ENCODE measurements around the gene PEA15. TPM values are rescaled to one million over a fixed set of nuclear protein-coding genes. Genes with fewer than 3 reads are reported as not detected.
A peak's percentile ranks its signal among the peaks of the same experiment; 100 is the strongest.

PEA15 gene, protein sequence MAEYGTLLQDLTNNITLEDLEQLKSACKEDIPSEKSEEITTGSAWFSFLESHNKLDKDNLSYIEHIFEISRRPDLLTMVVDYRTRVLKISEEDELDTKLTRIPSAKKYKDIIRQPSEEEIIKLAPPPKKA
- total RNA-seq = 84.7 and 108 TPM in 2 replicates
- polyA plus RNA-seq = 816 and 871 TPM in 2 replicates
- polyA plus RNA-seq (2012) = 391 and 460 TPM in 2 replicates
- polyA minus RNA-seq (ENCODE audit: low replicate concordance) = 325 and 390 TPM in 2 replicates

DNA sequence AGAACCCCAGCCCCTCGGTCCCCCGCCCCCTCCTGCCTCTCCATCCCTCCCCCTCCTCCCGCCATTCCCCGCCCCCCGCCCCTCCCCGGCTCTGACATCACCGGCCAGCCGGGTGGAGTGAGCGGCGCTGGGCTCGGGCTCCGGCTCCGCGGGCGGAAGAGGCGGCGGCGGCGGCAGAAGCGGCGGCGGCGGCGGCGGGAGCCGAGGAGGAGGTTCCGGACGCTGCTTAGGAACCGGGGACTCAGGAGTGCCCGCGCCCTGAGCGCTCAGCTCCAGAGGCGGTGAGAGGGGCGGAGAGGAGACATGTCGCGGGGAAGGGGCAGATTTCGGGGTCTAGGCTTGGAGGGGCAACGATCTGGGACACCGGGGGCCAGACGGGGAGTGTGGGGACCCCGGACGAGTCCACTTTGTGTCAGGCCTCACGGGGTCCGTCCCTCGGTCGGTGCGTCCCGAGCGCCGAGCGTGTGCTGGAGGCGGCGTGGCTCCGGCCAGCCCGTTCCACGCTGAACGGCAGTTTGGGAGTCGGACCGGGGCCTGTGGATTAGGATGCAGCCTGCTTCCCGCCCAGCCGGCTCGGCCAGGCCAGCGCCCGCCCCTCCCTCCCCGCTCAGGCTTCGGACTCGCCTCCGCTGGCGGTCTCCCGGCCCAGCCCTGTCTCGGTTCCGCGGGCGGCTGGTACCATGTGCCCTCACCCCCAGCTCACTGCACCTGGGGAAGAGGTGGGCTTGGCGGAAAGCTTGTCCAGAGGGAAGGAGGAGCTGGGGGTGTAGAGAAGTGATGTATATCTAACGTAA lies at the start of gene PEA15:
Gene PEA15 (plus strand): TSS at position 143 of the 794 bp plus-strand sequence. CDS start 6,161 bp downstream, outside the sequence.
- H3K4me2 ChIP-seq (ENCODE audit: extremely low read depth, insufficient read depth, low read length) = peak within 1 kb of the TSS; percentile 97
- peak; percentile 56 to 57 for DNase-seq (ENCODE audit: low read depth in 2 of 2)
- peaks cover 49% of the 10 kb centered on the region for H3K79me2 ChIP-seq (ENCODE audit: control insufficient read depth, insufficient read depth, low read length)
- no peaks in the 10 kb centered on the region for H3K9me3 ChIP-seq (ENCODE audit: control insufficient read depth, insufficient read depth, low read depth, low read length)
- no peak for TF ChIP-seq EZH2 (IDR thresholded peaks at IDR 0.05; ENCODE audit: low read length, missing control alignments)
- TF ChIP-seq, protein P1, sequence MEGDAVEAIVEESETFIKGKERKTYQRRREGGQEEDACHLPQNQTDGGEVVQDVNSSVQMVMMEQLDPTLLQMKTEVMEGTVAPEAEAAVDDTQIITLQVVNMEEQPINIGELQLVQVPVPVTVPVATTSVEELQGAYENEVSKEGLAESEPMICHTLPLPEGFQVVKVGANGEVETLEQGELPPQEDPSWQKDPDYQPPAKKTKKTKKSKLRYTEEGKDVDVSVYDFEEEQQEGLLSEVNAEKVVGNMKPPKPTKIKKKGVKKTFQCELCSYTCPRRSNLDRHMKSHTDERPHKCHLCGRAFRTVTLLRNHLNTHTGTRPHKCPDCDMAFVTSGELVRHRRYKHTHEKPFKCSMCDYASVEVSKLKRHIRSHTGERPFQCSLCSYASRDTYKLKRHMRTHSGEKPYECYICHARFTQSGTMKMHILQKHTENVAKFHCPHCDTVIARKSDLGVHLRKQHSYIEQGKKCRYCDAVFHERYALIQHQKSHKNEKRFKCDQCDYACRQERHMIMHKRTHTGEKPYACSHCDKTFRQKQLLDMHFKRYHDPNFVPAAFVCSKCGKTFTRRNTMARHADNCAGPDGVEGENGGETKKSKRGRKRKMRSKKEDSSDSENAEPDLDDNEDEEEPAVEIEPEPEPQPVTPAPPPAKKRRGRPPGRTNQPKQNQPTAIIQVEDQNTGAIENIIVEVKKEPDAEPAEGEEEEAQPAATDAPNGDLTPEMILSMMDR (conservative IDR thresholded peaks at IDR 0.05 in 1 of 2, IDR thresholded peaks at IDR 0.05 in 1 of 2; ENCODE audit: low read depth in 1 of 2, low read length in 2 of 2) = no peak
- H2AFZ ChIP-seq (ENCODE audit: low read length) = peak within 1 kb of the TSS; percentile 65
- peaks cover 19% of the 10 kb centered on the region for H3K36me3 ChIP-seq (ENCODE audit: control insufficient read depth, insufficient read depth, low read length)
- peaks cover 4% of the 10 kb centered on the region for H4K20me1 ChIP-seq (ENCODE audit: control insufficient read depth, extremely low read depth, insufficient read depth, low read length)
- peak within 1 kb of the TSS; percentile 96 for H3K9ac ChIP-seq (ENCODE audit: insufficient read depth, low read length)
- no peaks in the 10 kb centered on the region for H3K27me3 ChIP-seq (ENCODE audit: control insufficient read depth, insufficient read depth, low read length)
- peak within 1 kb of the TSS; percentile 97 for H3K27ac ChIP-seq (ENCODE audit: insufficient read depth, low read length)
- peak within 1 kb of the TSS; percentile 59 to 98 (median 97) for H3K4me3 ChIP-seq (replicated peaks in 1 of 4; ENCODE audit: control extremely low read depth in 1 of 4, insufficient read depth in 1 of 4, low read depth in 3 of 4, low read length in 4 of 4)
- peaks cover 35% of the 10 kb centered on the region for H3K4me1 ChIP-seq (ENCODE audit: control insufficient read depth, extremely low read depth, insufficient read depth, low read length)

DNA sequence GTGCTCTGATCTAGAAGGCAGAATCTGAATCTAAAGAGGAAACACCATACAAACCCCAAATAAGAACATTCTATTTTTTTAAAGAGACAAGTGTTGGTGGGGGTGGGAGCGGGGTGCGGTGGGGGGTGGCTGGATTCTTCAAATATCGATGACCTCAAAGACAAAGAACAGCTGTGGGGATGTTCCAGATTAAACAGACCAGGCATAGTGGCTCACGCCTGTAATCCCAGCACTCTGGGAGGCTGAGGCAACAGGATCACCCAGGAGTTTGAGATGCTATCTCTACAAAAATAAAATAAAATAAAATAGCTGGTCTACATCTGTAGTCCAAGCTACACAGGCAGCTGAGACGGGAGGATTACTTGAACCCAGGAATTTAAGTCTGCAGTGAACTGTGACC lies 48.8 kb upstream of the PEA15 start:
- H3K4me1 ChIP-seq (ENCODE audit: control insufficient read depth, extremely low read depth, insufficient read depth, low read length) = no peaks in the 10 kb centered on the region
- no peak for DNase-seq (ENCODE audit: low read depth in 2 of 2)
- no peaks in the 10 kb centered on the region for H4K20me1 ChIP-seq (ENCODE audit: control insufficient read depth, extremely low read depth, insufficient read depth, low read length)
- TF ChIP-seq, protein P1 (conservative IDR thresholded peaks at IDR 0.05 in 1 of 2, IDR thresholded peaks at IDR 0.05 in 1 of 2; ENCODE audit: low read depth in 1 of 2, low read length in 2 of 2) = no peak
- no peak for TF ChIP-seq EZH2 (IDR thresholded peaks at IDR 0.05; ENCODE audit: low read length, missing control alignments)
- no peak overlapping the region for H3K27ac ChIP-seq (ENCODE audit: insufficient read depth, low read length)
- H3K4me2 ChIP-seq (ENCODE audit: extremely low read depth, insufficient read depth, low read length) = no peak overlapping the region
- H3K79me2 ChIP-seq (ENCODE audit: control insufficient read depth, insufficient read depth, low read length) = no peaks in the 10 kb centered on the region
- H2AFZ ChIP-seq (ENCODE audit: low read length) = no peak overlapping the region
- no peaks in the 10 kb centered on the region for H3K36me3 ChIP-seq (ENCODE audit: control insufficient read depth, insufficient read depth, low read length)
- no peaks in the 10 kb centered on the region for H3K9me3 ChIP-seq (ENCODE audit: control insufficient read depth, insufficient read depth, low read depth, low read length)
- no peak overlapping the region for H3K4me3 ChIP-seq (replicated peaks in 1 of 4; ENCODE audit: control extremely low read depth in 1 of 4, insufficient read depth in 1 of 4, low read depth in 3 of 4, low read length in 4 of 4)
- no peak overlapping the region for H3K9ac ChIP-seq (ENCODE audit: insufficient read depth, low read length)
- peaks cover 8% of the 10 kb centered on the region for H3K27me3 ChIP-seq (ENCODE audit: control insufficient read depth, insufficient read depth, low read length)

DNA sequence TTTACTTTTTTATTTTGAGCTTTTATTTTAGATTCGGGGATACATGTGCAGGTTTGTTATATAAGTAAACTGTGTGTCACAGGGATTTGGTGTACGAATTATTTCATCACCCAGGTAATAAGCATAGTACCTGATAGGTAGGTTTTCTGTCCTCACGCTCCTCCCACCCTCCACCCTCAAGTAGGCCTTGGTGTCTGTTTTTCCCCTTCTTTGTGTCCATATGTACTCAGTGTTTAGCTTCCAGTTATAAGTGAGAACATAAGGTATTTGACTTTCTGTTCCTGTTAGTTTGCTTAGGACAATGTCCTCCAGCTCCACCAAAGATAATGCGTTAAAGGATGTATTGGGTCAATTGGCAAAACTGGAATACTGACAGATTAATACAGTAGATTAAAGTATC lies 48.0 kb upstream of the PEA15 start:
- H3K9ac ChIP-seq (ENCODE audit: insufficient read depth, low read length) = no peak overlapping the region
- no peaks in the 10 kb centered on the region for H3K36me3 ChIP-seq (ENCODE audit: control insufficient read depth, insufficient read depth, low read length)
- H3K27ac ChIP-seq (ENCODE audit: insufficient read depth, low read length) = no peak overlapping the region

More for the DNA sequence above, 48.0 kb upstream of the PEA15 start:
- Histone ChIP-seq H4K20me1 (ENCODE audit: control insufficient read depth, extremely low read depth, insufficient read depth, low read length) (no peaks in the 10 kb centered on the region), H3K27me3 (ENCODE audit: control insufficient read depth, insufficient read depth, low read length) (peaks cover 8% of the 10 kb centered on the region), H2AFZ (ENCODE audit: low read length) (no peak overlapping the region), H3K4me3 (replicated peaks in 1 of 4; ENCODE audit: control extremely low read depth in 1 of 4, insufficient read depth in 1 of 4, low read depth in 3 of 4, low read length in 4 of 4) (no peak overlapping the region), H3K9me3 (ENCODE audit: control insufficient read depth, insufficient read depth, low read depth, low read length) (no peaks in the 10 kb centered on the region), H3K79me2 (ENCODE audit: control insufficient read depth, insufficient read depth, low read length) (no peaks in the 10 kb centered on the region), H3K4me2 (ENCODE audit: extremely low read depth, insufficient read depth, low read length) (no peak overlapping the region), H3K4me1 (ENCODE audit: control insufficient read depth, extremely low read depth, insufficient read depth, low read length) (no peaks in the 10 kb centered on the region)
- TF ChIP-seq EZH2 (IDR thresholded peaks at IDR 0.05; ENCODE audit: low read length, missing control alignments) = no peak
- no peak for DNase-seq (ENCODE audit: low read depth in 2 of 2)
